Prostate gland (tissue), 2 donors: Measurements from ENCODE around the gene C9orf50.

ENCODE experiments used
- CTCF ChIP-seq, 4 experiments: fragments of 200-600 bp in 2 of 4; fragments of 450-650 bp in 2 of 4; sonication (generic) in 2 of 4; IDR thresholded peaks; 1 replicate in 3 of 4; 2 replicates in 1 of 4; pipeline ENCODE4 v1.5.1; 2016 to 2019; ENCODE audit warnings: antibody characterized with exemption in 4 of 4, mild to moderate bottlenecking in 2 of 4, moderate library complexity in 2 of 4
- POLR2AphosphoS5 ChIP-seq: sonication (generic); formaldehyde crosslinking; IDR thresholded peaks from one replicate; pipeline ENCODE4 v1.6.1; 2017; ENCODE audit warnings: antibody characterized with exemption

- no peak for TF ChIP-seq CTCF (IDR thresholded peaks at IDR 0.05)
- no peak for TF ChIP-seq POLR2AphosphoS5
Measured at GRCh38 chr9:129637673-129638439, 17.0 kb upstream of the C9orf50 start.
